GM12892 (cell line): ENCODE measurements around the gene NAGPA.

Experiments used
- POLR2A ChIP-seq: IDR thresholded peaks from 2 replicates; pipeline ENCODE4 v1.6.1; 2011; ENCODE audit warnings: low read depth, low read length, control low read depth
- TAF1 ChIP-seq: IDR thresholded peaks from 2 replicates; pipeline ENCODE4 v1.6.1; 2011; ENCODE audit warnings: low read depth, mild to moderate bottlenecking, control low read depth, low read length, borderline replicate concordance

DNA sequence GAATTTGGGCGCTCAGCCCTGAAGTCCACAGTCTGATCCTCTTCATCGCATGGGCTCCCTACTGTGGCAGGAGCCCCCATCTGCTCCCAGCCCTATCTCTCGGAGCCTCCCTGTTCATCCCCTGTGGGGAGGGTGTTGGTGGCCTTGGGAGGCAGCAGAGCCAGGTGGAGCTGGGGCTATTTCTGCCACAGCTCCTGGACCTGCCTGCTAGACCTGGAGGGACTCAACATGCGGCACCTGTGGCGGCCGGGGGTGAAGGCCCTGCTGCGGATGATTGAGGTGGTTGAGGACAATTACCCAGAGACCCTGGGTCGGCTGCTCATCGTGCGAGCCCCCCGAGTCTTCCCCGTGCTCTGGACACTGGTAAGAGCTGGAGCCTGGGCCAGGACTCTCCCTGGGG lies 30.5 kb downstream of the NAGPA start:
- no peak for TF ChIP-seq TAF1
- no peak for TF ChIP-seq POLR2A
